GM12865 (cell line): ENCODE data around the gene CD69.

Experiments used
- DNase-seq: peaks from one replicate; pipeline ENCODE4 v3.0.0; 2010; ENCODE audit warnings: low read depth
- H3K4me3 ChIP-seq: 2 replicates; pipeline ENCODE4 v1.5.1; 2011; ENCODE audit warnings: mild to moderate bottlenecking, low read depth, low read length, control low read depth
- TF ChIP-seq, protein P1 (sequence below): IDR thresholded peaks from 2 replicates; pipeline ENCODE4 v1.5.1; 2011; ENCODE audit warnings: low read length, control low read depth, low read depth, inconsistent platforms; ENCODE audit not compliant: insufficient read depth; ENCODE audit errors: missing control alignments

CD69 gene

GRCh38 chr12:9799961-9800360 lies 39.3 kb upstream of the CD69 start:
- TF ChIP-seq, protein P1, sequence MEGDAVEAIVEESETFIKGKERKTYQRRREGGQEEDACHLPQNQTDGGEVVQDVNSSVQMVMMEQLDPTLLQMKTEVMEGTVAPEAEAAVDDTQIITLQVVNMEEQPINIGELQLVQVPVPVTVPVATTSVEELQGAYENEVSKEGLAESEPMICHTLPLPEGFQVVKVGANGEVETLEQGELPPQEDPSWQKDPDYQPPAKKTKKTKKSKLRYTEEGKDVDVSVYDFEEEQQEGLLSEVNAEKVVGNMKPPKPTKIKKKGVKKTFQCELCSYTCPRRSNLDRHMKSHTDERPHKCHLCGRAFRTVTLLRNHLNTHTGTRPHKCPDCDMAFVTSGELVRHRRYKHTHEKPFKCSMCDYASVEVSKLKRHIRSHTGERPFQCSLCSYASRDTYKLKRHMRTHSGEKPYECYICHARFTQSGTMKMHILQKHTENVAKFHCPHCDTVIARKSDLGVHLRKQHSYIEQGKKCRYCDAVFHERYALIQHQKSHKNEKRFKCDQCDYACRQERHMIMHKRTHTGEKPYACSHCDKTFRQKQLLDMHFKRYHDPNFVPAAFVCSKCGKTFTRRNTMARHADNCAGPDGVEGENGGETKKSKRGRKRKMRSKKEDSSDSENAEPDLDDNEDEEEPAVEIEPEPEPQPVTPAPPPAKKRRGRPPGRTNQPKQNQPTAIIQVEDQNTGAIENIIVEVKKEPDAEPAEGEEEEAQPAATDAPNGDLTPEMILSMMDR: no peak
- no peak for DNase-seq

DNA sequence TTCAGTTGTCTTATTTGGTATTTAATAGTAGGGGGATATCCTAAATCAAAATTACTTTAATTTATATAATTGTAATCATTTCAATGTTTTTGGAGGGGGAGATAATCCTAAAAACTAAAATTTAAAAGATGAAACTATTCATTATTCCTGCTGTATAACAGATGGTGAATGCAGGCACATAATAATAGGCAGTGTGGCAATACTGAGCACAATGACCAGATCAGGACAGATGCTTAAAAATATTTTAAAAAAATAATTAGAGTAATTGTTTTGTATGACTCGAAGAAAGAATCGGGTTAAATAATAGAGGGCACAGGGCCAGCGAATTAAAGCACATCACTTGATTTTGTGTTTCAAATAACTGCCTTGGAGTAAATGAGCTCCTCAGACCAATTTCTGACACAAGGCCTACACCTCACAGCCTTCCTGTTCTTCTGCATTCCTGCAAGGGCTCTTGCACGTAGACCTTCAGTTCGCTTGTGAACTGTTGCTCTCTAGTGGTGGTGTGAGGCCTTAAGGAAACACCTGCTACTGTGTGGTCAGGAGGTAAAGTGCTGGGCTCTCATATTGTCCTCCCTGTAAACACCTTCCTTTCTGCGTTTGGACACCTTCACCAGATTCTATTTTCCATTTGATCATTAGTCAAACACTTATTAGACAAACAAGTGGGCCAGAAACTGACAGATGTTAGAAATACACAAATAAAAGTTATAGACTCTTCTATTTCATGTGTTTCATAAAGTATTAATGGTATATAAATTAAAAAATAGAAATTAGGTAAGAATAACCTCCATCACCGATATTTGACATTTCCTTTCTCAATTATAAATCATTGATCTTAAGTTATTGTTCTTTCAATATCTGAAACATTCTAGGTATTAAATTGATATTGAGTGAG lies 37.3 kb upstream of the CD69 start:
- H3K4me3 ChIP-seq: no peak overlapping the region
- peak; percentile 92 for DNase-seq
- TF ChIP-seq, protein P1: peak; percentile 82

More at GRCh38 chr12:9799961-9800360, 39.3 kb upstream of the CD69 start:
- H3K4me3 ChIP-seq: no peak overlapping the region

- no peak overlapping the region for H3K4me3 ChIP-seq
- TF ChIP-seq, protein P1: no peak
- DNase-seq: no peak
Measured at GRCh38 chr12:9796971-9797370, 36.3 kb upstream of the CD69 start.

GRCh38 chr12:9796346-9796745 lies 35.6 kb upstream of the CD69 start:
- TF ChIP-seq, protein P1: no peak

GRCh38 chr12:9795945-9796344 lies 35.2 kb upstream of the CD69 start:
- TF ChIP-seq, protein P1: no peak
- no peak overlapping the region for H3K4me3 ChIP-seq
- no peak for DNase-seq

More at GRCh38 chr12:9796346-9796745, 35.6 kb upstream of the CD69 start:
- DNase-seq: no peak
- no peak overlapping the region for H3K4me3 ChIP-seq

GRCh38 chr12:9794484-9795093 lies 33.9 kb upstream of the CD69 start:
- H3K4me3 ChIP-seq: no peak overlapping the region; the same call in 1 of the 2 replicates
- peak; percentile 35 for DNase-seq
- TF ChIP-seq, protein P1: no peak
